IPS-18c (cell line): Measurements from ENCODE around the gene PTGDS.

Source experiments
- H3K4me3 ChIP-seq: 2 replicates; pipeline ENCODE4 v1.7.0; 2013; ENCODE audit warnings: low read depth, mild to moderate bottlenecking, low read length, moderate library complexity; ENCODE audit not compliant: insufficient read depth
- H3K9me3 ChIP-seq: one replicate; pipeline ENCODE4 v1.6.1; 2013; ENCODE audit warnings: mild to moderate bottlenecking, low read length, moderate library complexity; ENCODE audit not compliant: control insufficient read depth, insufficient read depth

The PTGDS gene

GRCh38 chr9:136964833-136965422 lies 12.4 kb upstream of the PTGDS start:
- Histone ChIP-seq H3K4me3 (no peak overlapping the region), H3K9me3 (no peaks in the 10 kb centered on the region)

- Histone ChIP-seq H3K9me3 (no peaks in the 10 kb centered on the region), H3K4me3 (no peak overlapping the region)
Measured at GRCh38 chr9:136965771-136966484, 11.4 kb upstream of the PTGDS start.

- no peak overlapping the region for H3K4me3 ChIP-seq
Measured at GRCh38 chr9:136968333-136969127, 8.8 kb upstream of the PTGDS start.

GRCh38 chr9:136969150-136969549 lies 8.2 kb upstream of the PTGDS start:
- no peak overlapping the region for H3K4me3 ChIP-seq

More at GRCh38 chr9:136968333-136969127, 8.8 kb upstream of the PTGDS start:
- H3K9me3 ChIP-seq = no peaks in the 10 kb centered on the region

GRCh38 chr9:136969774-136970173 lies 7.5 kb upstream of the PTGDS start:
- Histone ChIP-seq H3K9me3 (peaks cover 2% of the 10 kb centered on the region), H3K4me3 (no peak overlapping the region)

More at GRCh38 chr9:136969150-136969549, 8.2 kb upstream of the PTGDS start:
- H3K9me3 ChIP-seq = peaks cover under 1% of the 10 kb centered on the region

GRCh38 chr9:136970361-136970760 lies 6.9 kb upstream of the PTGDS start:
- Histone ChIP-seq H3K9me3 (peaks cover 2% of the 10 kb centered on the region), H3K4me3 (no peak overlapping the region)

GRCh38 chr9:136971746-136972145 lies 5.6 kb upstream of the PTGDS start:
- no peak overlapping the region for H3K4me3 ChIP-seq
- H3K9me3 ChIP-seq = peaks cover 2% of the 10 kb centered on the region

GRCh38 chr9:136972335-136972734 lies 5.0 kb upstream of the PTGDS start:
- peaks cover 2% of the 10 kb centered on the region for H3K9me3 ChIP-seq
- no peak overlapping the region for H3K4me3 ChIP-seq

GRCh38 chr9:136972743-136973142 lies 4.6 kb upstream of the PTGDS start:
- no peak overlapping the region for H3K4me3 ChIP-seq
- H3K9me3 ChIP-seq = peaks cover 2% of the 10 kb centered on the region

- Histone ChIP-seq H3K9me3 (peaks cover 2% of the 10 kb centered on the region), H3K4me3 (no peak overlapping the region)
Measured at GRCh38 chr9:136973618-136974617, 3.4 kb upstream of the PTGDS start.

- peaks cover 2% of the 10 kb centered on the region for H3K9me3 ChIP-seq
- H3K4me3 ChIP-seq = no peak overlapping the region
Measured at GRCh38 chr9:136974817-136975535, 2.3 kb upstream of the PTGDS start.

GRCh38 chr9:136975644-136976043 lies 1.7 kb upstream of the PTGDS start:
- Histone ChIP-seq H3K4me3 (no peak overlapping the region), H3K9me3 (peaks cover 2% of the 10 kb centered on the region)

GRCh38 chr9:136977649-136978072 lies 357 bp downstream of the PTGDS start:
- peaks cover 2% of the 10 kb centered on the region for H3K9me3 ChIP-seq
- H3K4me3 ChIP-seq = peak overlapping the region; percentile 61

GRCh38 chr9:136978073-136978864 lies 965 bp downstream of the PTGDS start:
- H3K9me3 ChIP-seq = peaks cover 2% of the 10 kb centered on the region
- peak overlapping the region; percentile 61 for H3K4me3 ChIP-seq

GRCh38 chr9:136978865-136979544 lies 1.7 kb downstream of the PTGDS start:
- H3K4me3 ChIP-seq = peak overlapping the region; percentile 31; the same call in 1 of the 2 replicates

More at GRCh38 chr9:136978865-136979544, 1.7 kb downstream of the PTGDS start:
- peaks cover 2% of the 10 kb centered on the region for H3K9me3 ChIP-seq
